H1 (cell line): ENCODE results near the gene ZNF513. TPM values are rescaled to one million over a fixed set of nuclear protein-coding genes. Genes with fewer than 3 reads are reported as not detected.

Experiments
- CHD7 ChIP-seq: fragments of 300-600 bp; sonication (generic); IDR thresholded peaks from 2 replicates; pipeline ENCODE4 v1.7.1; 2012; ENCODE audit warnings: low read length, moderate library complexity, mild to moderate bottlenecking, inconsistent platforms; ENCODE audit not compliant: insufficient replicate concordance
- polyA plus RNA-seq, 7 experiments: library from polyadenylated mRNA; depleted of rRNA in 3 of 7; stranded (reverse) in 5 of 7; unstranded in 2 of 7; fragments of >200 nt in 5 of 7; fragments of 200-250 nt in 2 of 7; gene quantifications; 1 replicate in 5 of 7; 2 replicates in 1 of 7; 4 replicates in 1 of 7; pipeline versions ENCODE4 v1.2.1 to v1.2.3, GENCODE V29; 2011 to 2013; ENCODE audit warnings: missing spikeins in 2 of 7, mixed read lengths in 2 of 7
- total RNA-seq: library from RNA; stranded (reverse); fragmentation: NEBNext Ultra II Directional; extraction: Animal tissue kit (Norgen Biotek cat#: 25700); gene quantifications from 2 replicates; pipeline ENCODE4 v1.2.1, GENCODE V29; 2021

ZNF513 gene
- total and polyA plus RNA-seq, 2 of the 8 experiments (the other 6 are each of a cell fraction or from before 2014, with no cell fraction given): 17.3 to 29.5 TPM

- no peak for TF ChIP-seq CHD7
Measured at GRCh38 chr2:27416151-27416550, 35.6 kb upstream of the ZNF513 start (continued).
